22Rv1 (cell line): ENCODE data around the gene IGF2R.

ENCODE experiments used
- ZFX ChIP-seq: fragments of 450-650 bp; IDR thresholded peaks from 2 replicates; pipeline ENCODE4 v1.6.1; 2017; ENCODE audit warnings: antibody characterized with exemption, borderline replicate concordance
- TF ChIP-seq, protein P1 (sequence below): fragments of 450-650 bp; IDR thresholded peaks from 2 replicates; pipeline ENCODE4 v1.5.1; 2017; ENCODE audit warnings: mild to moderate bottlenecking

DNA sequence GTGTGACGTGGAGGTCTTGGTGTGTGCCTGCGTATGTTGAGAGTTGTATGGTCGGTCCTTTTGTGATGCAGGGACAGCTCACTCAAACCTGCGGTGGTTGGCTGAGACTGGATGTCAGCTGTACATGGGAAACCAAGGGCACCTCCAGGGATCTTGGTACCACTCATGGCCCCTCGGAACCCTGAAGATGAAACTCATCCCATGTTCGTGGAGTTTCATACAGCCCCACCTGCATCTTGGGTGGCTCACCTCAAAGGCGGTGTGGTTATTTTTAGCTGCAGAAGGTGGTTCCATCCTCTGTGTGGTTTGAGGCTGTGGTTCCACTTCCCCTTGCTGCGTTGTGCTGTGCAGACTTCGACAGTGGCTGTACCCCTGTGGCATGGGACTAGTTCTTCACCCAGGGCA is 100.2 kb downstream of the IGF2R start:
- TF ChIP-seq, protein P1, sequence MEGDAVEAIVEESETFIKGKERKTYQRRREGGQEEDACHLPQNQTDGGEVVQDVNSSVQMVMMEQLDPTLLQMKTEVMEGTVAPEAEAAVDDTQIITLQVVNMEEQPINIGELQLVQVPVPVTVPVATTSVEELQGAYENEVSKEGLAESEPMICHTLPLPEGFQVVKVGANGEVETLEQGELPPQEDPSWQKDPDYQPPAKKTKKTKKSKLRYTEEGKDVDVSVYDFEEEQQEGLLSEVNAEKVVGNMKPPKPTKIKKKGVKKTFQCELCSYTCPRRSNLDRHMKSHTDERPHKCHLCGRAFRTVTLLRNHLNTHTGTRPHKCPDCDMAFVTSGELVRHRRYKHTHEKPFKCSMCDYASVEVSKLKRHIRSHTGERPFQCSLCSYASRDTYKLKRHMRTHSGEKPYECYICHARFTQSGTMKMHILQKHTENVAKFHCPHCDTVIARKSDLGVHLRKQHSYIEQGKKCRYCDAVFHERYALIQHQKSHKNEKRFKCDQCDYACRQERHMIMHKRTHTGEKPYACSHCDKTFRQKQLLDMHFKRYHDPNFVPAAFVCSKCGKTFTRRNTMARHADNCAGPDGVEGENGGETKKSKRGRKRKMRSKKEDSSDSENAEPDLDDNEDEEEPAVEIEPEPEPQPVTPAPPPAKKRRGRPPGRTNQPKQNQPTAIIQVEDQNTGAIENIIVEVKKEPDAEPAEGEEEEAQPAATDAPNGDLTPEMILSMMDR: no peak
- no peak for TF ChIP-seq ZFX
